ENCODE results near the gene SIAH3.

SIAH3 gene

DNA sequence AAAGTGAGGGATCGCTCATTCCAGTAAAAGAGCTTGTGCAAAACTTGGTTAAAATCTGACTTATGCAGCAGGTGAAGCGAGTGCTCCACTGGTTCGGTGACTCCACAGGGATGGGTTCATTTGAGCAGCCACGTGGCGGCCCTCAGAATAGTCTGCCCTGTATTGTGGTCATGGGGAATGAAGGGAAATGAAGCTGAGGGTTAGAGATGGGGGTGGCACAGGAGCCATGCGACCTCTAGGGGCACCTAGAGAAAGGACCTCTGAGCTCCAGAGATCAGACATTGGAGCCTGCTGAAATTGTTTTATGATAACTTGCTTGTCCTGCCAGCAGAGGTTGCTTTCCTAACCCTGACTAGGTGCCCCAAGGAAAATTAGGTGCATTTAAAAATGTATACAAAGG, 122.8 kb downstream of the SIAH3 start:
- TF ChIP-seq TEAD4 (IDR thresholded peaks at IDR 0.05): no peak
- TF ChIP-seq, protein P1, sequence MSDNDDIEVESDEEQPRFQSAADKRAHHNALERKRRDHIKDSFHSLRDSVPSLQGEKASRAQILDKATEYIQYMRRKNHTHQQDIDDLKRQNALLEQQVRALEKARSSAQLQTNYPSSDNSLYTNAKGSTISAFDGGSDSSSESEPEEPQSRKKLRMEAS (IDR thresholded peaks at IDR 0.05): no peak
- TF ChIP-seq RAD21 (IDR thresholded peaks at IDR 0.05; ENCODE audit: low read depth): peak; percentile 23; the same call in 1 of the 2 replicates
